HG03060 (cell line): Measurements from ENCODE around the gene MAST2.
"Not testable (repeated sequence)": the region's sequence is repeated elsewhere in the genome, so short reads cannot be mapped to it uniquely, and the experiment has no call there.

ENCODE experiments used
- ATAC-seq: cut with Tn5 transposase; IDR thresholded peaks from one replicate; pipeline ENCODE4 v1.9.1; 2021; ENCODE audit warnings: low read depth, moderate number of reproducible peaks; ENCODE audit not compliant: unreplicated experiment

The MAST2 gene

DNA sequence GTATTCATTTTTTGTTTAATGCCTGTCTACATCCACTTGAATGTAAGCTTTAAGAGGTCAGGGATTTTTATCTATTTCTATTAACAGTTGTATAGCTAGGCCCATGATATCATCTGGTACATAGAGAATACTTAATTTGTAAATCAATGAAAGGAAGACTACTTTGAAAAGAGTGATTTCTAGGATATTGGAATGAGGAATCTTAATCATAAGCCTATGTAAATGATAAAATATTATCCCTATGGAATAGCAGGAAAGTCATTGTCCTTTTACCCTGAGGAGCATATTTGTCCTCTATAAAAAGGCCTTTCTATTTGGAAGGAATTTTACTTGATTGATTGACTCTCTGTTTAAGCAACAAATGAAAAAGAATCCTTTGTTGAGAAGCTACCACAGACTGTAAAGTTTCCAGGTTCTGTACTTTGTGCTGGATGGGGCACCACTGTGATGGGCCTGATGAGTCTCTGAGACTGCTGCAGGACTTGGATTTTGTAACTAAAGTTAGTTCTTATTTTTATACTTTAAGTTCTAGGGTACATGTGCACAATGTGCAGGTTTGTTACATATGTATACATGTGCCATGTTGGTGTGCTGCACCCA, 53.8 kb downstream of the MAST2 start:
- no peak for ATAC-seq

DNA sequence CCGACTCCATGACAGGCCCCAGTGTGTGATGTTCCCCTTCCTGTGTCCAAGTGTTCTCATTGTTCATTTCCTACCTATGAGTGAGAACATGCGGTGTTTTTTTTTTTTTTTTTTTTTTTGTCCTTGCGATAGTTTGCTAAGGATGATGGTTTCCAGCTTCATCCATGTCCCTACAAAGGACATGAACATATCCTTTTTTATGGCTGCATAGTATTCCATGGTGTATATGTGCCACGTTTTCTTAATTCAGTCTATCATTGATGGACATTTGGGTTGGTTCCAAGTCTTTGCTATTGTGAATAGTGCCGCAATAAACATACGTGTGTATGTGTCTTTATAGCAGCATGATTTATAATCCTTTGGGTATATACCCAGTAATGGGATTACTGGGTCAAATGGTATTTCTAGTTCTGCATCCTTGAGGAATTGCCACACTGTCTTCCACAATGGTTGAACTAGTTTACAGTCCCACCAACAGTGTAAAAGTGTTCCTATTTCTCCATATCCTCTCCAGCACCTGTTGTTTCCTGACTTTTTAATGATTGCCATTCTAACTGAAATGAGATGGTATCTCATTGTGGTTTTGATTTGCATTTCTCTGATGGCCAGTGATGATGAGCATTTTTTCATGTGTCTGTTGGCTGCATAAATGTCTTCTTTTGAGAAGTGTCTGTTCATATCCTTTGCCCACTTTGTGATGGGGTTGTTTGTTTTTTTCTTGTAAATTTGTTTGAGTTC, 54.5 kb downstream of the MAST2 start:
- ATAC-seq: not testable (repeated sequence)

DNA sequence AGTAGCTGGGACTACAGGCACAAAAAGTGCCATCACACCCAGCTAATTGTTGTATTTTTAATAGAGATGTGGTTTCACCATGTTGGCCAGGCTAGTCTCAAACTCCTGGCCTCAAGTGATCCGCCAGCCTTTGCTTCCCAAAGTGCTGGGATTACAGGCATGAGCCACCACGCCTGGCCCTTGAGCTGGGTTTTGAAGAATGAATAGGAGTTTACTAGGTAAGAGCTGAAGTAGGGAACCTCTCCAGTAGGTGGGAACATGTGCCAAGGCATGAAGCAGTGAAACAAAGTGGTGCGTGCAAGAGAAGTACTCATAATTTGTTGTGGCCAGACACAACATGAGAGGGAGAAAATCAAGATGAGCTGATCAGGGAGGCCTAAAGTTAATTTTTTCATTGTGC, 55.8 kb downstream of the MAST2 start:
- ATAC-seq: no peak

DNA sequence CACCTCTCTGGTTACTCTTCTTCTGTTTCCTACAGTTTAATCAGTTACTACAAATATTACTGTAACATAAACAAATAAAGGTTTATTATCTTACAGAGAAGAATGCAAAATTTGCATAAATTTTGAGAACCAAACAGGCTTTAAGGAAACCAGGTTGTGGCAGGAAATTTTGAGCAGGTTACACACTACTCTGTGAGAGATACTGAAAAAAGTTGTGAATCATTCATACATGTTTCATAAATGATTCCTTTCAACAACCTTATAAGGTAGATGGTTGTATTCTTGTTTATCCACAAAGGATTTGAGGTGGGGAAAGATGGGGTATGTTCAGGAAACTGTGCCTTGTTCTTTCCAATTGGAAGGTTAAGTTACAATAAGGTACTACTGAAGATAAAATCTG, 58.6 kb downstream of the MAST2 start:
- ATAC-seq: no peak

DNA sequence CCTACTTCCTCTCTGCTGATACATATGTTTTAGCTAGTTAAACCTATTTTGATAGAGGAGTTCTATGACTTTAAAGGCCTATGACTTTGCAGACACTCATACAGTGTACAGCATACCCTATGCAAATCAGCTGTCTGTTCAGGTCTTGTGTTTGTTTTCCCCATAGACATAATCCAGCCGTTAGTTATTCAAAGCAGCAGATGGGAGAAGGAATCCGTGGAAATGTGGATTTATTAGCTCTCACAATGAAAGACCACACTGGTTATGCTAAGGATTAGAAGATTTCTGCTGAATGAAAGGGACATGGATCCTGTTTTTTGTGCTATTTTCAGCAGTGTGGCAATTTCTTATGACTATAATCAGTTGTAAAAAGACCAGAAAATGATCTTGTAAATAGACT, 59.8 kb downstream of the MAST2 start:
- ATAC-seq: no peak

DNA sequence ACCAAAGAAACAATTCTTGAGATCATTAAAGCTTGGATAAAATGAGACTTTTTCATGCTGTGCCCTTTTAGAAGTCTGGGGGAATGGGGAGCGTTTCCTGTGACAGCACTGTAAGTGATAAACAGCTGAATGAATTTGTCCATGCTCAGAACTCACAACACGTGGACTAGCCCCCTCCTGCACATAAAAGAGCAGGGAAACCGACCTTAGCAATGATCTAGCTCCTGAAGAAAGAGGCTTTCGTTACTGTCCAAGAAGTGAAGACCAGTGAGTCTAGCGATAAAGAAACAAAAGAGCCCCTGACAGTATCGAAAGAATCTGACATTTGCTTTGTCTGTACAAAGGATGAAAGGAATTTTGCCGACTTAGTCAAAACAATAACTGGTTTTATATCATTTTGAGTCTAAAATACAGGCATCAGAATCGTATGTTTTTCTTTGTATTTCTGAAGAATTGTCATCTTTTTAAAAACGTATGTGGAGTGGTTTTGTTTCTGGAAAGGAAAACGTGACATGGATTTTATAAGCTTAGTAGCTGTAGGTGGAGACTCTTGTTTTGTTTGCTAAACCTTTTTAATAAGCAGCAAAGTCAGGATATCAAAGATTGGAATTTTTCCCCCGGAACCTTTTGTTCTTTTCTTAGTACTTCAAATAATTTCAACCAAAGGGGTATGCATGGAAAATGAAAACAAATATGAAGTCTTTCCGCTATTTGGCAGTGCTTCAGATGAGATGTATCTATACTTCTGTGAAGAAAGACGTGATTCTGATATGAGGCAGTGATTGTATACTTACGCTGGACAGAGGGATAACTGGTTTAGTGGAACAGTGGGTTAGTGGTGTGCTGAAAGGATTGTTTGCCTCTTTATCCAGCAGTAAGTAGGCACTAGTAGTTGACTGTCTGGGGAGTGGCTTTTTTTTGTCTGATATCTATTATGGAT, 61.0 kb downstream of the MAST2 start:
- no peak for ATAC-seq

DNA sequence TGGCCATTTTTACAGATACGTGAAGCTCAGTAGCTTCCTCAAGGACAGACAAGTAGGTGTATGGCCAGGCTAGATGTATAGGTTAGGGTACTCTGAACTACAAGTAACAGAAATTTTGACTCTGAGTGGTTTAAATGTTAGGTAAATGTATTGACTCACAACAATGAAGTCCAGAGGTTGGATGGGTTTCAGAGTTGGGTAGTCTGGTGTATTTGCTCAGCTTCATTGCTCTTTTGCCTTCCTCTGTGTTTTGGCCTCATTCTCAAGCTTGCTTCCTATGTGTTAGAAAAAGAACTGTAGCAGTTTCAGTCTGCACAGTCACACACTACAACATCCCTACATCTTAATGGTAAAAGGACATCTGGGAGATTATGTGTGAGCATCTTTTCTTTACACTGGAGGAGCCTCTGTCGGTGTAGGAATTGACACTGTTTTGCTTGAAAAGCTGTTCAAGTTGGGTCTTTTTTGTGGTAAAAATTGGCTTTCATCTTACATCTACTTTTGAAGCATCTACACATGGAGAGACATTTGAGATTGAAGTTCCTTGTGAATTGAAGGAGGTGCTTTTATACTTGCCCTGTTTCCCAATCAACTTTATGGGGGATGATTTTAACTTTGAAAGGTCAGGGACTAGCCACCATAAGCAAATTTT, 64.4 kb downstream of the MAST2 start:
- no peak for ATAC-seq

DNA sequence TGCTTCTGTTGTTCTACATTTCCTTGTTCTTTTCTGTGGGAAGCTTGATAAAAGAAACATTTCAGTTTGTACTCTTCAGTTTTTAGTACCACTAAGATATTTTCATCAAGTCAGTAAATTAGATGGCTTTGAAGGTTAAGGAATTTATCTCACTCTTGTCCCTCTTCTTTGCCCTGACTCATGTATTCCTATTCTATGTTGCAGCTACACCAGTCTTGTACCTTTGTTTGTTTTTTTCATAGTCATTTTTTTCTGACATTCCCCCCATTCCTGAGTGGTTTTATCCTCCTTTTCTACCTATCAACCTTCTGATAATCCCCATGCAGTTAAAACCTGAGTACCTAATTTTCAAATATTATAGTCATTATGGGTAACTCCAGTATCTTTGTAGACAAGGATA, 65.4 kb downstream of the MAST2 start:
- no peak for ATAC-seq

DNA sequence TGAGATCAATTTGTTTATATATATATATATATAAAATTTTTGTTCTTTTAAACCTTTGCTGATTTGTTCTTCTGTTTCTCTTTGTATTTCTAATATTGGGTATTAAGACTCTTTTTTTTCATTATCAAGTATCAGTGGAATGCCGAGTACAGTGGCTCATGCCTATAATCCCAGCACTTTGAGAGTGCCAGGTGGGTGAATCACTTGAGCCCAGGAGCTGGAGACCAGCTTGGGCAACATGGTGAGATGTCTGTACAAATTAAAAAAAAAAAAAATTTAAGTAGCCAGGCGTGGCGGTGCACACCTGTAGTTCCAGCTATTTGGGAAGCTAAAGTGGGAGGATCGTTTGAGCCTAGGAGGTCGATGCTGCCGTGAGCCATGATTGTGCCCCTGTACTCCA, 67.1 kb downstream of the MAST2 start:
- no peak for ATAC-seq

DNA sequence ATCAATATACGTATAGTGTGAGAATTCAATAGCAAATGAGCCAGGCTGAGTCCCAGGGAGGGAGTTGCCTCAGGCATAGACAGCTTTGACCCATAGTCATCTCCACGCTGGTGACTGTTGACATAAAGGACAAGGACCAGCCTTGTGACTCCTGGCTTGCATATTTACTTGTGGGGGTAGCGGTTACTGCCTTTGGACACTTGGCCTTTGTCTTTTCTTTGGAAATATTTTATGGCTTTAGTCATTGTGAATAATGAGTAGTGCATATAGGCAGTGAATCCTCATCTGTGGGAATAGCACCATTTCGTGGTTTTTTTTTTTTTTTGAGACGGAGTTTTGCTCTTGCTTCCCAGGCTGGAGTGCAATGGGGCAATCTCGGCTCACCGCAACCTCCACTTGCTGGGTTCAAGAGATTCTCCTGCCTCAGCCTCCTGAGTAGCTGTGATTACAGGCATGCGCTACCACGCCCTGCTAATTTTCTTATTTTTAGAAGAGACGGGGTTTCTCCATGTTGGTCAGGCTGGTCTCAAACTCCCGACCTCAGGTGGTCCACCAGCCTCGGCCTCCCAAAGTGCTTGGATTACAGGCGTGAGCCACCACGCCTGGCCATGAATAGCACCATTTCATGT, 68.9 kb downstream of the MAST2 start:
- ATAC-seq: not testable (repeated sequence)

DNA sequence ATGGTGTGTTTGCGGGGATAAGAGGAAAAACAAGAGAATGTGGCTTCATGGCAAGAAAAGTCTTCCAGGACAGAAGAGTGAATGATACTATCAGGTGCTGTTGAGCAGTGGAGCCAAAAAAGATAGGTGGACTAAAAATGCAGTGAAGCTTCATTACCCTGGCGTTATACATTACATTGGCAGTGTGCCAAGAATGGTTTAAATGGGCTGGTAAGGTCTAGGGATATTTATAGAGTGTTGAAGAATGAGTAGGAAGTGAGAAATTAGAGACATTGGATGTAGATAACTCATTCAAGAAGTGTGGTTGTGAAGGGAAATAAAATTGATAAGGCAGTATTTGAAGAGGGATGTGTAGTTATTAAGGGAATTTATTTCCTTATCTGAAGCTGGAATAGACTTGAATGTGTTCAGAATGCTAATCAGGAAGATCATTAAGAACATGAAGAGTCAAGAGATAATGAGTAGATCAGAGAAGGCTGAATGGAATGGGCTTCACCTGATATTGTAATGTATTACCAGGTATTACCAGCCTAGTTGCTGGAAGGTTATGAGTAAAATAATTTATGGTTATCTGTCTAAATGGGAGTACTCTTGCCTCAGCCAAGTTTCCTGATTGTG, 72.7 kb downstream of the MAST2 start:
- no peak for ATAC-seq

DNA sequence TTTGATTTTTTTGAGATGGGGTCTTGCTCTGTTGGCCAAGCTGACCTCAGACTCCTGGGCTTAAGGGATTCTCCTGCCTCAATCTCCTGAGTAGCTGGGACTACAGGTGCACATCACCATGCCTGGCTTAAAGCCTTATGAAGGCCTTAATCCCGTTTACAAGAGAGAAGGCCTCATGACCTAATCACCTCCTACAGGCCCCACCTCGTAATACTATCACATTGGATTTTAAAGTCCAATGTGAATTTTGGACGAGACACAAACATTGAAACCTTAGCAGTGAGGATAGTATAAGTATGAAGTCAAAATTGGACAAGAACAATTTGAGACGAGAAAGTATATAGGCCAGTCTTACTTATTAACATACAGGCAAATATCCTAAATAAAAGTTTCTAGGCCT, 73.9 kb downstream of the MAST2 start:
- no peak for ATAC-seq

DNA sequence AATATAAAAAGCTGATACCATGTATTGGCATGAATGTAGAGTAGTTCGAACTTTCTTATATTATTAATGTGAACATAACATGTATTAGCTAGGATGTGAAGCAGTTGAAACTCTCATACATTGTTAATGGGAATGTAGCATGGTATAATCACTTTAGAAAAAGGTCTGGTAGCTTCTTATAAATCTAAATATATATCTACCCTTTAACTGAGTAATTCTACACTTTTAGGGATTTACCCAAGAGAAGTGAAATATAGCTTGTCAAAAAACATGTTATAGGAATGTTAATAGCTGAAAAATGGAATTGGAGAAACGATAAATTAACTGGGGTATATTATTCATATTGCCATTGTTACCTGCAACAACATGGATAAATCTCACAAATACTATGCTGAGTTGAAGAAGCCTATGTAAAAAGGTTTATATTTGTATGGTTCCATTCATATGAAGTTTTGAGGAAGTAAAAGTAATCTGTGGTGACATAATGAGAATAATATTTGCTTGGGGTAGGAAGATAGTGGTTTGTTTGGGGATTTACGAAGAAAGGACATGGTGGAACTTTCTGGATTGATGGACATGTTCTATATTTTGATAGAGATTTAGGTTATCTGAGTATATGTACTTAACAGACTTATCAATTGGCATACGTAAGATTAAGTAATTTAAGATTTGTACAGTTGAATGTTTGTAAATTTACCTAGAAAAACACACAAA, 76.6 kb downstream of the MAST2 start:
- ATAC-seq: no peak

DNA sequence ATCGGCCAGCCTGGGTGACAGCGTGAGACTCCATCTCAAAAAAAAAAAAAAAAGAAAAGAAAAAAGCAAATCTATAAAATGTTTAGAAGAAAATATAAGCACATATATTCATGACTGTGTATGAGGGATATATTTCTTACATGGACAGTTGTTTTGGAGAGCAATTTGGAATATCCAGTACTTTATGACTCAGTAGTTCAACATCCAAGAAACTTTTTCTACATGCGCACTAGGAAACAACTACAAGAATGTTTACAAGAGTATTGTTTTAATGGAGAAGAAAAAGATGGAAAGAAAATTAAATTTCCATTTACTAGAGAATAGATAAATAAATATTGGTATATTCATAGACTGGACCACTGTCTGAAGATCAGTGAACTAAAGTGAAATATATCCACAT, 77.5 kb downstream of the MAST2 start:
- no peak for ATAC-seq

DNA sequence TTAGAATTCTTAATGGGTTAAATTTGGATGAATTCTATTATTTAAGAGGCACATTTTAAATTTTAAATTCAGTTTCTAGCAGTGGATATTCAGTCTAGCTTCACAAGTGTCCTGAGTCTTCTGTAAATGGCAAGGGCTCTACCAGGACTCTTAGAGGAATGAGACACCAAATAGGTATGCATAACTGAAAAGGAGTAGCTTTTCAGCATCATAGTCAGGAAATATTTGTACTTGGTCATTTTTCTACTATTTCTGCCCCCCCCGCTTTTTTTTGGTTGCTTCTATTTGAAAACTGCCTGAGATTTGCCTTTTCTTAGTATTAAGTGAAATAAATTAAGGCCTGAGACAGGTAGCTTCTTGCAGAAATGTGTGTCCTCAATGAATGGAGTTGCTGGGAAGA, 80.2 kb downstream of the MAST2 start:
- no peak for ATAC-seq

DNA sequence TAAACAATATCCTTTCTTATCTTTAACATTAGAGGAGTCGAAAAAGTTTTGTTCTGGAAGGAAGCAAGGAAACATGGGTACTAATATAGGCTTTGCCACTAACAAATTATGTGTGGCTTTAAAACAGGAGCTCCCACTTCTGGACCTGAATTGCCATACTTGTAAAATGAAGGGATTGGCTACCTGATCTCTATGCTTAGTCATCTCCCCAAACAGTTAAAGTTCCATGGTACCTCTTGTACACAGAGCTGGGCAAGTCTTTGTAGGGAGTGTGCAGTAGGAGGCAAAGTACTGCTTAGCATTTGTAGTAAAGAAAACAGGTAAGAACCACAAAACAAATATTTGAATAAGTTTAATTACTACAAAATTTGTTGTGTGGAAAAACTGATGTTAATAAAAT, 81.3 kb downstream of the MAST2 start:
- no peak for ATAC-seq

DNA sequence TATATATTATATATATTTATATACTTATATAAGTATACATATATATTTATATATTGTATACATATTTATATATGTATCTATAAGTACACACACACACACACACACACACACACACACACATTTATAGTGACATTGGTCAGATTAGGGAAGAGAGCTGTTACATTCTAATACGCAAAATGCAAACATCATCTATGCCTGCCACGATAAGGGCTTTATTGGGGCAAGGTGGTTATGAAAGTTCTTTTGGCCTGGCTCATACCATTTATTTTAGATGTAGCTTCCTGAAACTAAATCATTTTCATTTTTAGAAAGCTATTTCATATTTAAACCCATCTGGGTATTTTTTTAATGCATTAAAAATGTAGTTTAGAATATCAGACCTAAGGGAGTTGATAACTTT, 82.8 kb downstream of the MAST2 start:
- ATAC-seq: no peak

DNA sequence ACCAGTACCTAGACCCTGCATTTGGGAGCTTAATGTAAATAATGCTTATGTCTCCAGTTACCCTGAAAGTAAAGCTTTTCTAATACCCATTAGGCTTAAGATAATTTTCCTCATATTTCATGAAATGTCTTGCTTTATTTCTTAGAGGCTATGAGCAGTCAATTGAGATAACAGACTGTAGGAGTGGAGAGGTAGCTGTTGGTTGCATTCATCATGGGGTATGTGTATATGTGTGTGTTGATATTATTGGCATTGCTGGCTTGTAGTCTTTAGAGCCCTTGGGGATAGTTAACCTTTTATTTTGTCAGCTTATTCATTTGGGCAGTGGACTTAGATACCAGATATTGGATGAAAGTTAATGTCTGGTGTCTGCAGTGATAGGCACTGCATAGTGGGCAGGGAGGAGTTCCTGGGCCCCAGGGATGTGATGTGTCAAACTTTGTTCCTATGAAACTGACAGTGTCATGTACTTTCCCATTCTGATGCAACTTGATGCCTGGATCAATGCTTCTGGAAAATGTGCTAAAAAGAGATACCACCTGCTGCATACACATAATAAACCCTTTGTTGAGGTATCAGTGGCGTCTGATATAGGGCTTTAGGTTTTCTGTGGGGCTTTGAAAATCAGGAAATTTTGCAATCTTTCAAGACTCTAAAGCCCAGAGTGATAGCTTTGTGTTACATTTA, 83.9 kb downstream of the MAST2 start:
- ATAC-seq: no peak

DNA sequence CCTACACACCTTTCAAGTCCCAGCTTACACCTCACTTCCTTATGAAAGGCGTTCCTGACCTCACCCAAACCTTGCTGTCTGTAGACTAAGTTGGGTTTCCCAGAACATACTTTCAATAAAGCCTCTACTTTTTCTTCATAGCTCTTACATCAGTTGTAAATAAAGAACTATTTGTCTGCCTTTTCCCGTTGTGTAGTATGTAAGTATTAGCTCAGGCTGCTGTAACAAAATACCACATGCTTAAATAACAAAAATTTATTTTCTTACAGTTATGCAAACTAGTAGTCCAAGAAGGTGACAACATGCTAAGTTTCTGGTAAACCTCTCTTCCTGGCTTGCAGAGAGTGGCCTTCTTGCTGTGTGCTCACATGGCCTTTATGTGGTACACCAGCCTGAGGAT, 86.7 kb downstream of the MAST2 start:
- no peak for ATAC-seq
